Right lobe of liver (tissue), 6 donors: ENCODE measurements around the gene TYW5. TPM values are rescaled to one million over a fixed set of nuclear protein-coding genes. Genes with fewer than 3 reads are reported as not detected.
A peak's percentile ranks its signal among the peaks of the same experiment; 100 is the strongest.

ENCODE experiments used
- ATAC-seq, 4 donors: fragments of 200-7000 bp; cut with Tn5 transposase; one replicate each; pipeline ENCODE4 v1.9.1; 2020; ENCODE audit warnings: mild to moderate bottlenecking in 4 of 4, moderate library complexity in 4 of 4
- DNase-seq, 3 donors: peaks; one replicate each; pipeline ENCODE4 v3.0.0-alpha.2; 2020
- H3K27ac ChIP-seq, 3 donors: fragments of 200-600 bp; one replicate each; pipeline ENCODE4 v1.8.0; 2022
- H3K27me3 ChIP-seq, 2 donors: fragments of 200-600 bp; one replicate each; pipeline ENCODE4 v1.8.0; 2022
- H3K36me3 ChIP-seq, 4 donors: fragments of 200-600 bp; sonication (generic) in 1 of 4; one replicate each; pipeline versions ENCODE4 v1.5.1 to v1.8.0; 2017 to 2022; ENCODE audit warnings: control low read depth in 1 of 4
- H3K4me1 ChIP-seq, 4 donors: fragments of 200-600 bp; sonication (generic) in 1 of 4; one replicate each; pipeline versions ENCODE4 v1.5.1 to v1.8.0; 2017 to 2022; ENCODE audit warnings: control low read depth in 1 of 4
- H3K4me3 ChIP-seq, 3 donors: fragments of 200-600 bp; one replicate each; pipeline ENCODE4 v1.8.0; 2022
- H3K9me3 ChIP-seq, 4 donors: fragments of 200-600 bp; sonication (generic) in 1 of 4; one replicate each; pipeline versions ENCODE4 v1.5.1 to v1.8.0; 2017 to 2022; ENCODE audit warnings: control low read depth in 1 of 4
- CTCF ChIP-seq, 4 donors: fragments of 200-600 bp in 3 of 4; fragments of 450-650 bp in 1 of 4; IDR thresholded peaks; one replicate each; pipeline versions ENCODE4 v1.5.1 to v1.8.0; 2016 to 2022; ENCODE audit warnings: antibody characterized with exemption in 4 of 4, mild to moderate bottlenecking in 2 of 4
- POLR2A ChIP-seq: fragments of 450-650 bp; IDR thresholded peaks from one replicate; pipeline ENCODE4 v1.6.1; 2017; ENCODE audit warnings: antibody characterized with exemption, mild to moderate bottlenecking
- WGBS: methylation state at CpG from one replicate; pipeline ENCODE4 v1.1.6; 2018; ENCODE audit warnings: low coverage, low lambda C conversion rate; ENCODE audit not compliant: insufficient coverage; ENCODE audit errors: missing lambda C conversion rate; 5-methylcytosine and 5-hydroxymethylcytosine counted together
- intact Hi-C, 2 donors: fragments of 100-400 bp; cut with DNase I; formaldehyde crosslinking; loops; one replicate each; pipeline versions ENCODE4 v1.11.2 to v1.14.1; 2022
- total RNA-seq, 6 experiments: library from RNA; depleted of rRNA in 2 of 6; stranded (reverse); fragments of >200 nt in 2 of 6; fragmentation: NEBNext Ultra II Directional in 3 of 6; extraction: Animal tissue kit (Norgen Biotek cat#: 25700) in 3 of 6; gene quantifications; one replicate each; pipeline versions ENCODE4 v1.1.0 to v1.2.4, GENCODE V29; 2016 to 2023
- donor health status: DM: no; HTN: yes; CAD: no.
- donor health status: DM: no; HTN: no; CAD: no.
- donor health status: DM: no; HTN: no; CAD: no.
- donor health status: DM: no; HTN: yes; CAD: no.
- donor health status: DM: no; HTN: yes; CAD: no.

Gene TYW5
- total RNA-seq, 6 experiments from 2014 or later = 4.1 to 6.4 (median 4.8) TPM

DNA sequence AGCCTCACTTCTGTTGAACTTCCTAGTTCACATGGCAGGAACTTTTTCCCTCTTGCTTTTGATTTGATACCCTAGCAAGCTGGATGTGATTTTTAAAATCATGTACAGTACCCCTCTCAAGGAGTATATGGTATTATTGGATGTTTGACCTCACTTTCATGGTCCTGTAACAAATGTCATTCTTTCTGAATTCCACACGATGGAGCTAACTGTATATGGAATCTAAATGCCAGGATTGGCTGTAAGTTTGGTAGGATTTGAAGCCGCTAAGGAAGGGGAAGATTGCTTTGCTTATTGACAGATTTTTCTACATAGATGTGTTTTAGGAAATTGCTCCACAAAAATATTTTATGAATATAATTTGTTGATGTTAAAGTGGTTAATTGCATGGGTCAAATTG, 18.4 kb upstream of the TYW5 start:
- Histone ChIP-seq H3K27ac (peak overlapping the region in 1 of 3 donors; percentile 65), H3K4me1 (peaks cover 0 to 35% (median 17%) of the 10 kb centered on the region in 4 donors), H3K27me3 (no peaks in the 10 kb centered on the region), H3K9me3 (no peaks in the 10 kb centered on the region), H3K4me3 (no peak overlapping the region), H3K36me3 (no peaks in the 10 kb centered on the region)
- TF ChIP-seq POLR2A = no peak
- TF ChIP-seq CTCF (IDR thresholded peaks at IDR 0.05) = peak; percentile 58 to 71 (median 61)
- ATAC-seq (peak; percentile 57 to 65 (median 59)), DNase-seq (no peak)
- intact Hi-C loops = loop anchor here in 1 of 2 donors (10.0 kb wide), 1 partner anchor 501 kb away; no protein-coding TSS in a partner anchor
- 11% methylated on average over 2 of the region's 2 CpGs for WGBS

- peak overlapping the region in 2 of 3 donors; percentile 65 to 74 for H3K27ac ChIP-seq
- peak; percentile 78 to 89 (median 83) for ATAC-seq
- intact Hi-C loops = loop anchor here in 1 of 2 donors (10.0 kb wide), 1 partner anchor 503 kb away; no protein-coding TSS in a partner anchor
- no peak for TF ChIP-seq CTCF (IDR thresholded peaks at IDR 0.05)
- no peak for TF ChIP-seq POLR2A
- no peaks in the 10 kb centered on the region for H3K36me3 ChIP-seq
- peaks cover 0 to 20% (median 9%) of the 10 kb centered on the region in 4 donors for H3K4me1 ChIP-seq
- H3K4me3 ChIP-seq = no peak overlapping the region
- H3K27me3 ChIP-seq = no peaks in the 10 kb centered on the region
- 42% methylated on average over 6 of the region's 6 CpGs for WGBS
- no peaks in the 10 kb centered on the region for H3K9me3 ChIP-seq
- peak in 1 of 3 donors; percentile 64 for DNase-seq
Measured at GRCh38 chr2:199972088-199972626, 16.9 kb upstream of the TYW5 start.

GRCh38 chr2:199968126-199968525, 12.8 kb upstream of the TYW5 start:
- intact Hi-C loops = no loop called here
- no peak for ATAC-seq

GRCh38 chr2:199966976-199967375, 11.7 kb upstream of the TYW5 start:
- TF ChIP-seq POLR2A = no peak
- TF ChIP-seq CTCF (IDR thresholded peaks at IDR 0.05) = no peak
- H3K27me3 ChIP-seq = no peaks in the 10 kb centered on the region
- no peaks in the 10 kb centered on the region for H3K9me3 ChIP-seq
- H3K27ac ChIP-seq = no peak overlapping the region
- intact Hi-C loops = no loop called here
- DNase-seq (no peak), ATAC-seq (no peak)
- peaks cover 2 to 29% (median 16%) of the 10 kb centered on the region in 4 donors for H3K36me3 ChIP-seq
- H3K4me1 ChIP-seq = peaks cover 0 to 10% (median 0%) of the 10 kb centered on the region in 4 donors
- no peak overlapping the region for H3K4me3 ChIP-seq
- WGBS = 100% methylated on average over 1 of the region's 1 CpG

More at GRCh38 chr2:199968126-199968525, 12.8 kb upstream of the TYW5 start:
- WGBS = 100% methylated on average over 1 of the region's 1 CpG
- H3K4me3 ChIP-seq = no peak overlapping the region
- peaks cover 0 to 23% (median 10%) of the 10 kb centered on the region in 4 donors for H3K36me3 ChIP-seq
- no peaks in the 10 kb centered on the region for H3K27me3 ChIP-seq
- TF ChIP-seq CTCF (IDR thresholded peaks at IDR 0.05) (no peak), POLR2A (no peak)
- peaks cover 0 to 10% (median 5%) of the 10 kb centered on the region in 4 donors for H3K4me1 ChIP-seq
- no peaks in the 10 kb centered on the region for H3K9me3 ChIP-seq
- no peak for DNase-seq
- no peak overlapping the region for H3K27ac ChIP-seq
